GM21717 (cell line): ENCODE results near the gene ZNF221.

Source experiments
- ATAC-seq: cut with Tn5 transposase; IDR thresholded peaks from one replicate; pipeline ENCODE4 v1.9.1; 2021; ENCODE audit warnings: mild to moderate bottlenecking, moderate library complexity; ENCODE audit not compliant: unreplicated experiment

ZNF221 gene

GRCh38 chr19:43956827-43957226 lies 5.8 kb downstream of the ZNF221 start:
- ATAC-seq: no peak

- ATAC-seq: no peak
These were observed 6.9 kb downstream of the ZNF221 start for GRCh38 chr19:43957891-43958290.

DNA sequence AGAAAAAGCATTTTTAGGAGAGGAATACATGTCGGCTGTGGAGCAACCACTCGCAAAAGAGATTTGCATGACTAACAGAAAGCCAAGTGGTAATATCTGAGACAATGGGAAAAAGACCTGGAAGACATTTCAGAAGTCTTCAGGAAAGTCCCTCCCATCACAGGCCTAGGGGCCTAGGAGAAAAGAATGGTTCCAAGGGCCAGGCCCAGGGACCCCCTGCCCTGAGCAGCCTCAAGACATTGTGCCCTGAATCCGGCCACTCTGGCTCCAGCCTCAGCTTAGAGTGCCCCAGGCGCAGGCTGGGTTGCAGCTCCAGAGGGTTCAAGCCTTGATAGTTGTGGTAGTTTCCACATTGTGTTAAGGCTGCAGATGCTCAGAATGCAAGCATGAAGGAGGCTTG lies 9.4 kb downstream of the ZNF221 start:
- no peak for ATAC-seq

- no peak for ATAC-seq
These were observed 15.2 kb downstream of the ZNF221 start for GRCh38 chr19:43966079-43966694.

GRCh38 chr19:43976732-43977131 lies 25.7 kb downstream of the ZNF221 start:
- no peak for ATAC-seq

GRCh38 chr19:43983544-43983911 lies 32.5 kb downstream of the ZNF221 start:
- ATAC-seq: peak; percentile 14

DNA sequence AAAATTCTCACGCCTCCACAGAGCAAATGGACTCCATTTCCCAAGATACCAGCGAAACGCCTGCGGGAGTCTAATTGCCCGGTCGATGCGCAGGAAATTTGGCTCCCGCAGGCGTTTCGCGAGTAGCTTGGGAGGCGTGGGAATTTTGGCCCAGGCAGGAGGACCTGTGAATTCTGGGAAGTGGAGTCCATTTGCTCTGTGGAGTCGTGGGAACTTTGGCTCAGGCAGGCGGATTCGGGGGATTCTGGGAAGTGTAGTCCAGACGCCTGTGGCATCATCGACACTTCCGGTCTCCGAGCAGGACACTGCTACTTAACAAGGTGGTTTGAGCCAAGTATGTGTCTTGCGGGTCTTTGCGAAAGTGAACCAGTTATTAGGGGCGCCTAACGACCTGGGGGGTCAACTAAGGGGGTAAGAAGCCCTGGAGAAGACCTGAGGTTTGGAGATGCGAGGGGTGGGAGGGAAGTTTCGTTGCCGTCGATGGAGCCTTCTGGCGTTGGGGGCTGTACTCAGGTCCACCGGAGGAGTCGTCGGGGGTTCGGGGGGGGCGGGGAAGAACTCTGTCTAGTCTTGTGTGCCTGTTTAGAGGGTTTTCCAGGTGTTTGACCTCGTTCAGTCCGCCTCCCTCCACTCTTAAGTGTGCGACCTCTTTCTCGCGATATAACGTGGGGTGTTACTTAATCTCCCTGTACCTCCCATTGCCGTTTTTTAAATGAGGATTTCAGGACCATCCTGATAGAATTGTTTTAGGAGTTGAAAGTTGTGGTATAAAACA lies 33.1 kb downstream of the ZNF221 start, which contains the start of gene ZNF155:
Gene ZNF155, plus strand, starts transcription at position 277 of the 775 bp plus-strand sequence. CDS start 4,356 bp downstream, outside the sequence.
- ATAC-seq: peak; percentile 66

- ATAC-seq: no peak
These were observed 33.6 kb downstream of the ZNF221 start for GRCh38 chr19:43984687-43985000.

DNA sequence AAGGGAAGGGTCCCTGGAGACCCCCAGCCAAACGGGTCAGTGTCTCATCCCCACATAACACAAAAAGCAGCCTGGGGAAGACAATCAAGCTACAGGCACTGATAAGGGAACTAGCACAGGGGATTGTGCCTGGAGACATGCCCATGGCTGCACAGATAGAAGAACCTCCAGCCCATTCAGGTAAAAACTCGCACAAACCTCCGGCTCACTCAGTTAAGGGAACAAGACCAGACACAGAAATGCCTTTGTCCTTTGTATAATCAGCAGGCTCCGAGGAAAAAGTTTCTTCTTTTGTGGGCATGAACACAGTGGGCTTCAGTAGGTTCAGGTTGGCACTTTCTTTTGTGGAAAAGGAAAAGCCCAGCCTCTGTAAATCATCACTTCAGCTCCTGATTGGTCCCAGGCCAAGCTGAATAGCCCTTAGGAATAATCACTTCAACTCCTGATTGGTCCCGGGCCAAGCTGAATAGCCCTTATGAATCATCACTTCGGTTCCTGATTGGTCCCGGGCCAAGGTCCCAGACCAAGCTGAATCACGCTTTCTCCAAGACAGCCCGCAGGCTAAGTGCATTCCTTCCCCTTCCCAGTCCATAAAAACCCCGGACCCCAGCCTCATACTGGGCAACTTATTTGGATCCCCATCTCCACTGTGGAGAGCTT lies 46.7 kb downstream of the ZNF221 start:
- ATAC-seq: no peak

- ATAC-seq: peak; percentile 8
These were observed 51.2 kb downstream of the ZNF221 start for GRCh38 chr19:44002212-44002565.

DNA sequence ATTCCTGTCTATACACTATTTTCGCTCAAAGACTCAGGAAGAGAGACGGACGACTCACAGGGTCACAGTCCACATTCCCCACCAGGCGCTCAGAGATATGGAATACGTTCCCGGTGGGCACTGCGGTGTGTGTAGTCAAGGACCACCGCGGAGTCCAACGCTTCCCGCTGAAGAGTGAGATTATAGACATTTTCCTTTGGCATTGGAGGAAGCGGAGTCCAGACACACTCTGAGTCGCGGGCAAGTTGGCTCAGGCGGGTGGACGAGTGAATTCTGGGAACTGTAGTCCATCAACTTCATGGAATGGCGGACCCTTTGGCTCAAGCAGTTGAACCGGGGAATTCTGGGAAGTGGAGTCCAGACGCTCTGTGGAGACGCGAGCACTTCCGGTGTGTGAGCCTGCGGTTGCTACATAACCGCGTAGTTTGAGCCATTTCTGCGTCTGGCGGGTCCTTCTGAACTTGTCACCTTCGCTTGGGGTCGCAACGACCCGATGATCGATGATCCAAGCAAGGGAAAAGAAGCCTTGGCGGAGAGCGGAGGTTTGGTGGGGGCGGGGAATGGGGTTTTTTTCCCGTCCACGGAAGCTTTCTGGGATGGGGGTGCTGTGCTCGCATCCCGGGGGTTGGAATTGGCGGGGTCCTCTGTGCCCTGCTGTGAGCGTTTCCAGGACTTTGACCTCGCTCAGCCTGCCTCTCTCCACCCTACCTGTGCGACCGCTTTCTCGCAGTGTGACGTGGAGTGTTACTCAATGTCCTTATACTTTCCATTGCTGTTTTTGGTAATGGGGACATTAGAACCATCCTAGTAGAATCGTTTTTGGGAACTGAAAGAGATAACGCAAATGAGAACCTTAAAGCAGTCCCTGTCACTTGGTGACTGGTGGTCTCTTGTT lies 51.8 kb downstream of the ZNF221 start, which contains the start of gene ZNF230:
Gene ZNF230, plus strand, starts transcription at position 392 of the 895 bp plus-strand sequence. CDS start 4,122 bp downstream, outside the sequence.
- ATAC-seq: peak; percentile 85

- peak; percentile 16 for ATAC-seq
These were observed 52.5 kb downstream of the ZNF221 start for GRCh38 chr19:44003461-44004009.

- no peak for ATAC-seq
These were observed 54.9 kb downstream of the ZNF221 start for GRCh38 chr19:44005973-44006372.

GRCh38 chr19:44007473-44007872 lies 56.4 kb downstream of the ZNF221 start:
- ATAC-seq: no peak

- ATAC-seq: no peak
These were observed 59.4 kb downstream of the ZNF221 start for GRCh38 chr19:44010468-44010867.
